Caco-2 (cell line): ENCODE results near the gene RP9. TPM values are rescaled to one million over a fixed set of nuclear protein-coding genes. Genes with fewer than 3 reads are reported as not detected.
A peak's percentile ranks its signal among the peaks of the same experiment; 100 is the strongest.
"Not testable (repeated sequence)": the region's sequence is repeated elsewhere in the genome, so short reads cannot be mapped to it uniquely, and the experiment has no call there.

Source experiments
- BruUV-seq: library from RNA; stranded (reverse); fragments of 400-500 nt; replicated peaks from 2 replicates; lab custom pipeline; 2021; lab: Mats Ljungman, UMichigan
- CTCF ChIA-PET: fragments of 300-600 bp; sonication (Branson Sonifier 250); formaldehyde crosslinking; loops from one replicate; lab custom pipeline; 2022; ENCODE audit warnings: antibody characterized with exemption; lab: Charles Lee
- POLR2A ChIA-PET: fragments of 300-600 bp; sonication (Branson Sonifier 250); formaldehyde crosslinking; loops from one replicate; lab custom pipeline; 2022; ENCODE audit warnings: antibody characterized with exemption; lab: Charles Lee
- DNase-seq, 2 experiments: peaks; one replicate each; pipeline versions ENCODE4 v3.0.0 to v3.0.0-alpha.2; 2020 to 2022
- H3K27me3 ChIP-seq: replicated peaks from 2 replicates; pipeline ENCODE4 v1.6.0; 2011; ENCODE audit warnings: low read length; ENCODE audit not compliant: control insufficient read depth, insufficient read depth
- H3K36me3 ChIP-seq: 2 replicates; pipeline ENCODE4 v1.5.1; 2011; ENCODE audit warnings: low read length; ENCODE audit not compliant: control insufficient read depth, insufficient read depth
- H3K4me1 ChIP-seq: fragments of 250-450 bp; sonication (Bioruptor Pico); 2 replicates; pipeline ENCODE4 v1.5.1; 2020; ENCODE audit warnings: mild to moderate bottlenecking
- H3K4me3 ChIP-seq: 2 replicates; pipeline ENCODE4 v1.5.1; 2011; ENCODE audit warnings: low read depth, mild to moderate bottlenecking, control low read depth, low read length
- H3K9me3 ChIP-seq: fragments of 250-450 bp; sonication (Bioruptor Pico); 2 replicates; pipeline ENCODE4 v1.5.1; 2020; ENCODE audit warnings: mild to moderate bottlenecking, moderate library complexity
- H3K27ac Mint-ChIP-seq: one replicate; pipeline ENCODE4 v1.8.0; 2022; ENCODE audit warnings: mixed read lengths; ENCODE audit not compliant: unreplicated experiment
- H3K27me3 Mint-ChIP-seq: one replicate; pipeline ENCODE4 v1.8.0; 2022; ENCODE audit warnings: mixed read lengths; ENCODE audit not compliant: insufficient read depth, unreplicated experiment
- H3K36me3 Mint-ChIP-seq: one replicate; pipeline ENCODE4 v1.8.0; 2022; ENCODE audit warnings: mild to moderate bottlenecking, mixed read lengths; ENCODE audit not compliant: insufficient read depth, unreplicated experiment
- H3K4me1 Mint-ChIP-seq: one replicate; pipeline ENCODE4 v1.8.0; 2022; ENCODE audit warnings: low read depth, mixed read lengths; ENCODE audit not compliant: unreplicated experiment
- H3K4me3 Mint-ChIP-seq: one replicate; pipeline ENCODE4 v1.8.0; 2022; ENCODE audit warnings: mild to moderate bottlenecking, moderate library complexity, mixed read lengths; ENCODE audit not compliant: unreplicated experiment
- H3K9me3 Mint-ChIP-seq: one replicate; pipeline ENCODE4 v1.8.0; 2022; ENCODE audit warnings: mixed read lengths; ENCODE audit not compliant: unreplicated experiment
- CTCF ChIP-seq, 2 experiments: fragments of 200-600 bp in 1 of 2; IDR thresholded peaks; 1 replicate in 1 of 2; 2 replicates in 1 of 2; pipeline versions ENCODE4 v1.5.1 to v1.8.0; 2011 to 2022; ENCODE audit warnings: antibody characterized with exemption in 1 of 2, control low read depth in 1 of 2, inconsistent platforms in 1 of 2, low read depth in 1 of 2, low read length in 1 of 2, mild to moderate bottlenecking in 1 of 2, moderate library complexity in 1 of 2; ENCODE audit not compliant: insufficient read depth in 1 of 2, severe bottlenecking in 1 of 2, unreplicated experiment in 1 of 2
- intact Hi-C: fragments of 100-400 bp; cut with micrococcal nuclease; formaldehyde crosslinking; loops from one replicate; pipeline ENCODE4 v1.10.0; 2022; ENCODE audit not compliant: unreplicated experiment
- total RNA-seq: library from RNA; stranded (reverse); gene quantifications from 2 replicates; pipeline ENCODE4 v1.2.3, GENCODE V29; 2022

Gene RP9
- total RNA-seq, 1 experiment from 2014 or later, result 20.3 TPM

DNA sequence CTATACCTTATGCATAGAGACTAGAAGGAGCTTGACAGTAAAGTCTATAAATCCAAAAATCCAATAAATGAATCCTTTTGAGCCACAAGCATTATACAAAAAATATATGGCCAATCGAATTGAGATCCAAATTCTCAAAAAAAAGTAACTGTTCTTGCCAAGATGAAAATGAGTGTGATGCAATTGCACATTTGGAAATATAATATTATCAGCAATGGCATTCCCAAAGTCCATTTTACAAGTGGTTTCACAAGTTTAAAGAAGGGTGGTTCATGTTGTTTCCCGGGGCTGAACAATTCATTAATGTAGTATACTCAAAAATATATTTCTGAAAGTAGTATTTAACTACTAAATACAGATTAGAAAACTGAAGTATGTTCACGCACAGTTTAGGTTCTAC is 7.3 kb downstream of the RP9 start:
- POLR2A ChIA-PET, result no interaction called here
- no peaks in the 10 kb centered on the region for H3K27me3 Mint-ChIP-seq
- H3K36me3 ChIP-seq, result peaks cover 3% of the 10 kb centered on the region

GRCh38 chr7:33100770-33101169 is 8.4 kb downstream of the RP9 start:
- CTCF ChIA-PET, result interaction anchor here (0.7 kb wide), 1 partner anchor 8 kb away, joined by 4 read pairs; the partner anchor contains the start of gene RP9
- no peak for DNase-seq
- no TSS peak for BruUV-seq
- no peaks in the 10 kb centered on the region for H3K9me3 ChIP-seq
- H3K4me3 ChIP-seq, result no peak overlapping the region
- Mint-ChIP-seq H3K27me3 (no peaks in the 10 kb centered on the region), H3K27ac (no peak overlapping the region), H3K9me3 (no peaks in the 10 kb centered on the region), H3K4me3 (no peak overlapping the region), H3K36me3 (peaks cover 54% of the 10 kb centered on the region), H3K4me1 (no peaks in the 10 kb centered on the region)
- POLR2A ChIA-PET, result no interaction called here
- H3K4me1 ChIP-seq, result no peaks in the 10 kb centered on the region
- TF ChIP-seq CTCF (IDR thresholded peaks at IDR 0.05; ENCODE audit: insufficient read depth in 1 of 2, low read depth in 1 of 2, low read length in 1 of 2, severe bottlenecking in 1 of 2, unreplicated experiment in 1 of 2), result no peak
- H3K36me3 ChIP-seq, result peaks cover 3% of the 10 kb centered on the region
- no peaks in the 10 kb centered on the region for H3K27me3 ChIP-seq
- intact Hi-C loops, result loop anchor here (10.0 kb wide), 1 partner anchor 296 kb away; no protein-coding TSS in a partner anchor

More for the DNA sequence above, 7.3 kb downstream of the RP9 start:
- Histone ChIP-seq H3K27me3 (no peaks in the 10 kb centered on the region), H3K9me3 (no peaks in the 10 kb centered on the region), H3K4me3 (no peak overlapping the region), H3K4me1 (no peaks in the 10 kb centered on the region)
- no peaks in the 10 kb centered on the region for H3K4me1 Mint-ChIP-seq
- no peak for DNase-seq
- BruUV-seq, result no TSS peak
- TF ChIP-seq CTCF (IDR thresholded peaks at IDR 0.05; ENCODE audit: insufficient read depth in 1 of 2, low read depth in 1 of 2, low read length in 1 of 2, severe bottlenecking in 1 of 2, unreplicated experiment in 1 of 2), result no peak
- intact Hi-C loops, result loop anchor here (10.0 kb wide), 1 partner anchor 297 kb away; no protein-coding TSS in a partner anchor
- H3K4me3 Mint-ChIP-seq, result no peak overlapping the region
- H3K27ac Mint-ChIP-seq, result no peak overlapping the region
- H3K9me3 Mint-ChIP-seq, result no peaks in the 10 kb centered on the region
- peaks cover 42% of the 10 kb centered on the region for H3K36me3 Mint-ChIP-seq
- CTCF ChIA-PET, result no interaction called here

- Mint-ChIP-seq H3K36me3 (peaks cover 64% of the 10 kb centered on the region), H3K9me3 (no peaks in the 10 kb centered on the region), H3K27me3 (no peaks in the 10 kb centered on the region), H3K27ac (no peak overlapping the region), H3K4me3 (no peak overlapping the region), H3K4me1 (no peaks in the 10 kb centered on the region)
- intact Hi-C loops, result no loop called here
- no peak for TF ChIP-seq CTCF (IDR thresholded peaks at IDR 0.05; ENCODE audit: insufficient read depth in 1 of 2, low read depth in 1 of 2, low read length in 1 of 2, severe bottlenecking in 1 of 2, unreplicated experiment in 1 of 2)
- Histone ChIP-seq H3K4me3 (no peak overlapping the region), H3K27me3 (no peaks in the 10 kb centered on the region), H3K4me1 (no peaks in the 10 kb centered on the region), H3K36me3 (peaks cover 3% of the 10 kb centered on the region), H3K9me3 (no peaks in the 10 kb centered on the region)
- POLR2A ChIA-PET, result no interaction called here
- no TSS peak for BruUV-seq
- CTCF ChIA-PET, result no interaction called here
- DNase-seq, result no peak
Observed at GRCh38 chr7:33099154-33099940, 9.9 kb downstream of the RP9 start.

GRCh38 chr7:33094745-33095275 is 14.4 kb downstream of the RP9 start:
- BruUV-seq, result TSS peak; percentile 75
- CTCF ChIA-PET, H3K4me3 Mint-ChIP-seq, intact Hi-C loops, H3K9me3 ChIP-seq, H3K4me1 Mint-ChIP-seq, DNase-seq, H3K4me1 ChIP-seq, H3K27me3 Mint-ChIP-seq, H3K36me3 ChIP-seq, H3K4me3 ChIP-seq, H3K27ac Mint-ChIP-seq, POLR2A ChIA-PET, H3K27me3 ChIP-seq, H3K9me3 Mint-ChIP-seq: not testable (repeated sequence)
- peaks cover 62% of the 10 kb centered on the region for H3K36me3 Mint-ChIP-seq
